Esophagus muscularis mucosa (tissue), 3 donors: Measurements from ENCODE around the gene SEMA5B.

Experiments used
- CTCF ChIP-seq, 3 experiments: fragments of 200-600 bp in 2 of 3; fragments of 450-650 bp in 1 of 3; sonication (generic) in 2 of 3; IDR thresholded peaks; one replicate each; pipeline ENCODE4 v1.5.1; 2017 to 2019; ENCODE audit warnings: antibody characterized with exemption in 3 of 3, mild to moderate bottlenecking in 2 of 3, moderate library complexity in 1 of 3
- POLR2A ChIP-seq: fragments of 450-650 bp; IDR thresholded peaks from one replicate; pipeline ENCODE4 v1.6.1; 2017; ENCODE audit warnings: antibody characterized with exemption, moderate library complexity, mild to moderate bottlenecking, low read depth
- POLR2AphosphoS5 ChIP-seq, 2 donors: sonication (generic); formaldehyde crosslinking; IDR thresholded peaks; one replicate each; pipeline ENCODE4 v1.6.1; 2017; ENCODE audit warnings: antibody characterized with exemption in 2 of 2

- no peak for TF ChIP-seq CTCF (IDR thresholded peaks at IDR 0.05)
- no peak for TF ChIP-seq POLR2AphosphoS5 (IDR thresholded peaks at IDR 0.05)
- no peak for TF ChIP-seq POLR2A
Observed at GRCh38 chr3:123063034-123063433, 35.5 kb upstream of the SEMA5B start.
